Right hindlimb (tissue), 1 donor: ENCODE data around the gene PLAU.

Experiments
- DNase-seq: peaks from one replicate; pipeline ENCODE4 v3.0.0-alpha.2; 2018

Gene PLAU

DNA sequence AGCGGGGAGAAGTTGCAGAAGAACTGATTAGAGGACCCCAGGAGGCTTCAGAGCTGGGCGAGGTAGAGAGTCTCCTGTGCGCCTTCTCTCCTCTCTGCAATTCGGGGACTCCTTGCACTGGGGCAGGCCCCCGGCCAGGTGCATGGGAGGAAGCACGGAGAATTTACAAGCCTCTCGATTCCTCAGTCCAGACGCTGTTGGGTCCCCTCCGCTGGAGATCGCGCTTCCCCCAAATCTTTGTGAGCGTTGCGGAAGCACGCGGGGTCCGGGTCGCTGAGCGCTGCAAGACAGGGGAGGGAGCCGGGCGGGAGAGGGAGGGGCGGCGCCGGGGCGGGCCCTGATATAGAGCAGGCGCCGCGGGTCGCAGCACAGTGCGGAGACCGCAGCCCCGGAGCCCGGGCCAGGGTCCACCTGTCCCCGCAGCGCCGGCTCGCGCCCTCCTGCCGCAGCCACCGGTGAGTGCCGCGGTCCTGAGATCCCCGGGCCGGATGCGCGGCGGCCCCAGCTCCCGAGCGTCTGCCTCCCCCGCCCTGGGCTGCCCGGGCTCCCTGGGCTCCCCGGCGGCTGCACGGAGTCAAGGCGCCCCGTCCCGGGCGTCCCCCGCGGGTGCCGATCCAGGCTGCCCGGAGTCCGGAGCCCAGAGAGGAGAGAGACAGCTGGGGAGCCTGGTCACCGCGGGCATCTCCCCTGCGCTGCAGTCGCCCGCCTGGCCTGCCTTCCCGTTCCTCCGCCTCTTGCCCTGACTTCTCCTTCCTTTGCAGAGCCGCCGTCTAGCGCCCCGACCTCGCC, at the start of gene PLAU:
Gene PLAU (plus strand): TSS at position 369 of the 789 bp plus-strand sequence. CDS start 424 bp downstream, outside the sequence.
- peak; percentile 67 for DNase-seq

DNA sequence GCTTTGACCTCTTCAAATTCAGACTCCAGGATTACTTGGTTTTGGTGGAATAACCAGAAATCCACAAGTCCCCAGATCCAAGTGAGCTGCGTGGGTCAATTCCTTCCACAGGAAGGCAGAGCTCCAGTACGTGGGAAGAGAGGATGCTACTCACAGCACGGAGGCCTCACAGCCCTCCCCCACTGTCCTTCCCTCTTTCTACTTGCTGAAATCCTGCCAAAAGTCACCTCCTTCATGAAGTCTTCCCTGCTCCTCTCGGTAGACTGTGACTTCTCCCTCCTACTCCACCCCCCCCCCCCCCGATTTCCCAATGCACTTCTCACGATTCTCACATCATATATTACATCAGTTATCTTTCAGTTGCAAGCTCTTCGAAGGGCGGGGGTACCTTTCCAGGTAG, 48.9 kb upstream of the PLAU start:
- no peak for DNase-seq

DNA sequence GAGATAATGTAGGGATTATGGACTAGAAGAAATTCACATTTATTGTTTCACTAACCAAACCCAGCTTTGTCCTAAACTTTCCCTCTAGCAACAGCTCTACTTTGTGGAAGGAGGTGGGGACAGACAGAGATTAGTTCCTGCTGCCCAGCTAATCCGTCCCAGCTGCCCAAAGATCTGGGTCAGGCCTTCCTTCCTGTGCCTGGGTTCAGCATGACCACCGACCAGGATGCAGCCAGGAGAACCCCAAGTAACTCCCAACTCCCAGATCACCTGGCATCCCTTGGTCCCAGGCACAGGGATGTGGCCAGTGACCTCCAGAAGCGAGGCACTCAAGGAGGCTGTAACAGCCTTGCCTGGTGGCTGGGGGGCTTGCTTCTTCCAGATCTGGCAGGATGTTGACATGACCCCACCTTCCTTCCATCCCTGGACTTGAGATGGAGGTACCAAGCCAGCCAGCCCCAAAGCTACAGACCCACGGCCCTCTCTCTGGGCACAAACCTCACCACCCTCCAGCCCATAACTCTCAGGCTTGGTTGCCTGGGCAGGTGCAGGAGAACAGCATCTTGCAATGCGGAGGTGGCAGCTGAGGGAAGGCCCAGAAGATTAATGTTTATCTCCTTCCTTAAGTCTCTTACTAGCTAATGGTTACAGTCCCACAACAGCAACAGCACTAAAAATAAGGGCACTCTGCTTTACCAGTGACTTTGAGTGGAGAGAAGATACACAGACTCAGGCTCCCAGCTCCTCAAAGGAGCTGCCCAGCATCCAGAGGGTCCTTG, 47.7 kb upstream of the PLAU start:
- DNase-seq: no peak

DNA sequence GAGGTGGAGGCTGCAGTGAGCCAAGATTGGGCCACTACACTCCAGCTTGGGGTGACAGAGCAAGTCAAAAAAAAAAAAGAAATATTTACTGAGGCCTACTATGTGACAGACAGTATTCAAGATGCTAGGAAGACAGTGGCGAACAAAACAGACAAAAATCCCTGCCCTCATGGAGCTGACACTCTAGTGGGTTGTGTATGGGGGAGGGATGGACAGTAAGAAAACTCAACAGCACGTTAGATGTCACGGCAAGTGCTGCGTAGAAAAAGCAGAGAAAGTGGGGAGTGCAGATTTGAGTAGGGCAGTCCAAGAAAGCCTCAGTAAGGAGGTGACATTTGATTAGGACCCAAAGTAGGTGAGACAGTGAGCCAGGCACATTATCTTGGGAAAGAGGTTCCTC, 46.7 kb upstream of the PLAU start:
- DNase-seq: no peak

DNA sequence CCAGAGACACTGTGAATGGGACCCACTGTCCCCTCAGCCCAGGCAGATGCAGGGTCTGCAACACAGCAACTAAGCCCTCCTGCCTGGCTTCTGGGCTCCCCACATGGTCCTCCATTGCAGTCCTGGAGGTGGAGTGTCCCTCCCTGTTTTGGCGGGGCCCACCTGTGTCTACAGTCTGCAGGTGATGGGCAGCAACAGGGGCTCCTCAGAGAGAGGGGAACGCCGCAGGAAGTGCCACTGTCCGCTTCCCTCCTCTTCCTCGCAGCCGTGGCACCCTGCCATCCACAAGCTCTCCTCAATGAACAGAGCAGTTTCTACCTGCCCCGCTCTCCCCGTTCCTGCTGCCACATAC, 45.8 kb upstream of the PLAU start:
- DNase-seq: no peak

DNA sequence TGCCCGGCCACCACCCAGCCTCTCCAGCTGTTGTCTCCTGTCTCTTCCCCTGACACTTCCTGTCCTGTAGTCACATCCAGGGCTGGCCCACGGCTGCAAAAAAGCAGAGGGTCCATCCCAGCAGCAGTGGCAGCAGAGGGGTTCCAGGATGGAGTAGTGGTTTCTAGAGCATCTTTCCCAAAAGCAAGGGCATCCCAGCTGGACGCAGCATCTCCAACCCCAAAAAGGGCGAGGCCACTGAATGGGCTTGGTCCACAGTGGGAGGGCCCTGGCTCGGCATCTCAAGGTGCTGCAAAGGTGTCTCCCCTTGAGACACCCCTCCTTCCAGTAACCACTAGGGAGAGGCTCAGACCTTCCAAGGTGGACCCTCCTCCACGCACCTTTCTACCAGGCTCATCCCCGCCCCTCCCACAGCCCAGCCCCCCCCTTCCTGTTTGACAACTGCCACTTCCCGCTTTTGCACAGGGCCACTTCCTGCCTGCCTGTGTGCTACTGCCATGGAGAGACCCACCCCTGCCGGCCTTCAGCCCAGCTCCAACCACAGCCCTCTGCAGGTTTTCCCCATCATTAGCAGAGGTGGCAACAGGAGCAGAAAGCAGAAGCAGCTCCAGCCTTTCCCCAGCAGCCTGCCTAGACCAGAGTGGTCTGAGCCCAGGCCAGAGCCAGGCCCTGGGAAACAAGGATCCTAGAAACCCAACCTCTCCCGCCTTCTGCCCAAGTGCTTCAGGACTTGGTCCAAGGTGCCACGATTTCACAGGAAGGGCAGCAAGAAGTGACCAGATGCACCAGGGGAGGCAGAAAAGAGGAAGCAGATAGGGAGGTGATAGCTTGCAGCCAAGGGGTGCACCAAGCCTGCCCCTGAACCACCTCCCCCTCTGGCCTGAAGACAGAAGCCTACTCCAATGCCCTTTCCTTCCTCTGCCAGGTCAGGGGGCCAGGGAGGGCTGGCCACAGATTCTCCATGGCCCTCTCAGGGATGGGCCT, 45.2 kb upstream of the PLAU start:
- no peak for DNase-seq

DNA sequence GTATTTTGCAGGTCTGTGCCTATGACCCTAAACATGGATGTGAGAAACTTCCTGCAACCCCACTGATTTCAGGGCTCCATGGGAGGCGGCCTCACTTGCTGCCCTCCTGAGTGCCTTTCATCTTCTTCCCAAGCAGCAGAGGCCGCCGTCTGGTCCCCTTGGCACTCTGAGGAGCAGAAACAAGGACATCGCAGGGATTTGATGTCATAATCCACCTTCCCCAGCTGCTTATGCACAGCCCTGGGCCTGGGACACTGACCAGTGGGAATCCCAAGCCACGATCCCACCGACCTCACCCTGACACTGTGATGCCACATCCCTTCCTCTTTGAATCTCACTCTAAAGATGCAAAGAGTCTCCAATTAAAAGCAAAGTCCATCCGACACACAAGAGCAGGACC, 44.3 kb upstream of the PLAU start:
- DNase-seq: no peak

DNA sequence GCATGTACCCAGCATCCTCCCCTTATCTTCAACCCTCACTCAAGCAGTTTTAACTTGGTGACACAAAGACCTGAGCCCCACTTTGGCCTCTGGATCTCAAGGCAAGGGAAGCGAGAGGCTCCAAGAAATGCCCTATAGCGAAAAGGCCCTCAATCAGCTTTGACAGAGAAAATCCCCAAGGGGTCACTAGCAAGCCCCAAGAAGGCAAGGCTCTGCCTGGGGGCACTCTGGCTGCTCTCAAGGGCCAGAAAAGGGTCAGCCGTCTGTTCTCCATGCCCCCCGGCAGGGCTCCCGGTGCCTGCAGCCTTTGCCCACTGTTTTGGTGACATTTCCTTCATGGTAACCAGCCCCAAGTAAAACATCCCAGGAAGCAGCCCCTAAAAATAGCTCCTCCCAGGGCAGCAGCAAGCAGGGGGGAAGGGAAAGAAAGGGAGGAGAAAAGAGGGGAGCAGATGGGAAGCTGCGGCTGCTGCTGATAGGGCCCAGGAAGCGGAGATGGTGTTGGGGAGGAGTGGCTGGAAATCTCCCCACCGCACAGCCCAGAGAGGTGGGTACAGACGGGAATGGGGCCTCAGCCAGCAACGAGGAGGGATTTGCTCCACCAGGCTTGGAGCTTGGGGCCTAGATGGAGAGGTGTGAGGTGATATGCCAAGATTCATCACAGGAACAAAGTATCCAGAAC, 43.7 kb upstream of the PLAU start:
- no peak for DNase-seq

DNA sequence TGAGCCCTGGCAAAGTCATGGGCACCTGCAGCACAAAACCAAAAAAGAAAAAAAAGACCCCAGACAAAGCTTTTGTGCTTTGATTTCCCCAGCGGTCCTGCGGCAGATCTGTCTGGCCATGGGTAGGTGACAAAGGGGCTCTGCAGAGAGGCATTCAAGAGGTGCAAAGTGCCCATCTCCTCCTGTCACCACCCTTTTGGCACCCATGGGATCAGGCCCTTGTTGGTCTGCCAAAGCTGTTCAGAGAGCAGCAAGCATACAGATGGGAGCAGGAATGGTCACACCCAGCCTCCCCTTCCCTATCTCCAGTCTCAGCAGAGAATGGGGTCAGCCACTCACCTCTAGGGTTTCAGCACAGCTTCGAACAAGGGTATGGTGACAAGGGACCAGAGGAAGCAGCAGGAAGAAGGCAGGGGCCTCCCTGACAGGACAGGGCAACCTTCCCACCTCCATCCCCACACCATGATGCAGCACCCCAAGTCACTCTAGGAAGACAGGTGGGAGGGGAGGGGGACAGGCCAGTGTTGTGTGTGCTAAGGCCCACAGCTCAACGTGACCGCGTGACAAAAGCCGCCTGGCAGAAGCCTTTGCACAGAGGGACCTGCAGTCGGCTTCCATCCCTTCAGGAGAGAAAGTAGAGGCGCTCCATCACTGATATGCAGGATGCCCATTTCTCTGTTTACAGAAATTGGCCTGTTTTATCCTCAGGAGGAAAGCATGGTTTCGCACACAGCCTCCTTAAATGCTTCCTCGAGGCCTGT, 42.9 kb upstream of the PLAU start:
- no peak for DNase-seq

DNA sequence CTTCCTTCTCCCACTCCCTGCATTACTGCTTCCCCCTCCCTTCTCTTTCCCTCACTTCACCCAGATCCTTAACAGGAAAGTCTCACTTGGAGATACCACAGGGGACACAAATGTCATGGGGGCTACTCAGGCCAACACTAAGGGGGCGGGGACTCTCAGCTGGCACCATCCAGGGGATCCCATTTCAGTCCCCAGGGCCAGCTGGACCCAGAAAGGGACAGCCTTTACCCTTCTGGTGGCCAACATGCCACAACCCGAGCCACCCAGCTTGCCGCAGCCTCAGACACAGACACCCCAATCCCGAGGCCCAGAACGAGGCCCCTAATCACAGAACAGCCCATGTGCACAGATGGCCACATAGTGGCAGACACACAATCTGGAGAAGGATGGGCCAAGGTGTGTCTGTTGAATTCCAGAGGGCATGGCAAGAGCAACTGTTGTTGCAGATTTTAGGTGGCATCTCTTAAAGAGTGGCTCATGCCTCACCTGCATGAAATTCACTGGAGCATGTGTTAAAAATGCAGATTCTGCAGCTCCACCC, 42.2 kb upstream of the PLAU start:
- DNase-seq: no peak

DNA sequence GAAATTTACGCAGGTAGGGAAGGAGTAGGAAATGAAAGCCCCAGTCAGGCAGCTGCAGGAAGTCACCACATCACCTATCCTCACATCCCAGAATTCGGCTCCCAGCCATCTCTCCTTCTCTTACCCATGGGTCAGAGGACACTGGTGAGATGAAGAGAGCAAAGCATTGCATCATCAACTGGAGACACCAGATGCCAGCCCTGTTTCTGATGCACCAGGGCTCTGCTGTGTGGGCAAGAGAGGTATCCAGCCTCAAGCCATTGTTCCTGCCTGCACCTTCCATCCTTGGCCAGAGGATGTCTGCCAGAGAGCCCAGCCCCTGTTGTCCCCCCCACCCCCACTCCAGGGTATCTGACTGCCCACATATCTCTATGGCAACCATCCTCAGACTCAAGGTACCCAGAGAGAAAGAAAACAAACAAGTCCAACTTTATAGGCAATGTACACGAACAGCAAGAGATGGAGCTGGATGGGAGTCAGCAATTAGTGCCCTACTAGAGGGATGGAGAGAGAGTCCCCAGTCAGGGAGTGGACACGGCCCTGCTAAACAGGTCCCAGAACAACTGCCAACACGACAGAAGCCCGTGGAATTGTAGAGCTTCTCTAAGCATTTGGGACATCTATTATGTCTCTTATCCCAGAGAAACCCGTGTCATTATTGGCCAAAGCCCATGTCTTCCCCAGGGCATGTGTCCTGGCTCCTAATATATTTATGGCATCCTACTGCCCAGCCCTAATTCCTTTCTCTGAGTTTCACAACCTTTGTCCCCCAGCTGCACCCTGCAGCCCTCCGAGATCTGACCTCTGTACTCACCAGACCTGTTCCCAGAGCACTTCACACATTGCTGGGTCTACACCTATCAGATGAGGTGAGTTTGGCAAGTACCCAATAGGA, 39.4 kb upstream of the PLAU start:
- DNase-seq: no peak

DNA sequence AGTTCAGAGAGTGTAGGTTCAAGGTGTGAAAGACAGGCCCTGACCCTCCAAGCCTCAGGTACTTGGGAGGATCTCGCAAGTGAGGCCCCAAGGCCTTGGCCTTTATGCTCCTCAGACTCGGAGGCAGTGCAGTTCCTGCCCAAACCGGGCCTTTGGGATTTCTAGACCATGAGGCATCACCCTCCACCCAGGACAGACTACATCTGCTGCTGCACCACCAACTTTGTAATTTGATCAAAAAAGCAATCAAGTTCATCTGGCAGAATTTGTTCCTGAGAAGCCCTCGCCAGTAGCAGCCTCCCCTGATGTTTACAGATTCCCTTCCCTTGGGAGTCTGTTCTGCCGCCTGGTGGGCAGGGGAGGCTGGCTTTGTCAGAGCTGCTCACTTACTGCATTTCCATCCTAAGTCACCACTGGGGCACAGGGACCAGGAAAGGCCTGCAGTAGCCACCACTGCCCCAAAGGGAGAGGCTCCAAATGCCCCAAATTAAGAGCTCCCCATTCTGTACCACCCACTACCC, 38.7 kb upstream of the PLAU start:
- no peak for DNase-seq

DNA sequence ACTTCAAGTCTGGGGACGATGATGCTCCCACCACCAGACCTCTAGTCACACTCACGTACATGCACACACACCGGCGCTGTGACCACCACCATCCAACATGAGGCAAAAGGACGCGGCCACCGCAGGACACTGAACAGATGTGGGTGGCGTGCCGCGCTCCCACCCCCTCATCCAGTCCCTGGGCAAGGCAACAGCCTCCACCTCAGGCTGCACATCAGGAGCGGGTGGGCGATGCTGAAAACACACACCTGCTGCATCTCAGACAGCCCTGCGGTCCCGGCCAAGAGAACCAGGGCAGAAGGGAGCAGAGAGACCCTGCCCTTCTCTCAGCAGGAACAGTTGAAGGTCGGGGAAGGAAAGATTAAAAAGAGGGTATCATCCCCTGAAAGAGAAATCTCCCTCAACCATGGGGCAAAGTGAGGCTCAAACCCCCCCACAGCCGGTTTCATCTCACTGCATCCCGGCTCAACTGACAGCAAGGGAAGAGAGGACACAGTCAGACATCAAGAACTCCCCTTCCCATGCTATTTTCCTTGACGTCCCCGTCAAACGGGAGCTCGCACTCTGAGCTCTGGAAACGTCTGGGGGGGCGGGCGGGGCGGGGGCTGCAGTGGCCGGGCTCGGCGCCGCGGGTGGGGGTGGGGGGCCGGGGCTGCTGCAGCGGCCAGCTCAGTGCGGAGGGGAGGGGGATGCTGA, 37.6 kb upstream of the PLAU start:
- DNase-seq: no peak

DNA sequence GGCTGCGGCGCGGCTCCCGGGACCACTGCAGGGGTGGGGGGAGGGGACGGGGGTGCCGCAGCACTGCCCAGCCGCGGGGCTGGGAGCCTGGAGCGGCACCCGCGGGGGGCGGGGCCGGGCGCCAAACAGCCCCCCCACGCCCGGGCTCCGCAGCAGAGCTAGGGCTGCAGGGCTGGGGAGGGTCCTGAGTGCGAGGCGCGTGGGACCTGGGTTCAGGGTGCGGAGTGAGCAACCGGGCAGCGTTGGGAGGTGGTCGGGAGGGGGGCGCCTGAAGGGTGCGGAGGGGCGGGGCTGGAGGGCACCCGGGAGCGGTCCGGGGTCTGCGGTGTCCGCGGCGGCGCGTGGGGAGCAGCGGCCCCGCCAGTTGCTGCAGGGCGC, 37.1 kb upstream of the PLAU start:
- no peak for DNase-seq

DNA sequence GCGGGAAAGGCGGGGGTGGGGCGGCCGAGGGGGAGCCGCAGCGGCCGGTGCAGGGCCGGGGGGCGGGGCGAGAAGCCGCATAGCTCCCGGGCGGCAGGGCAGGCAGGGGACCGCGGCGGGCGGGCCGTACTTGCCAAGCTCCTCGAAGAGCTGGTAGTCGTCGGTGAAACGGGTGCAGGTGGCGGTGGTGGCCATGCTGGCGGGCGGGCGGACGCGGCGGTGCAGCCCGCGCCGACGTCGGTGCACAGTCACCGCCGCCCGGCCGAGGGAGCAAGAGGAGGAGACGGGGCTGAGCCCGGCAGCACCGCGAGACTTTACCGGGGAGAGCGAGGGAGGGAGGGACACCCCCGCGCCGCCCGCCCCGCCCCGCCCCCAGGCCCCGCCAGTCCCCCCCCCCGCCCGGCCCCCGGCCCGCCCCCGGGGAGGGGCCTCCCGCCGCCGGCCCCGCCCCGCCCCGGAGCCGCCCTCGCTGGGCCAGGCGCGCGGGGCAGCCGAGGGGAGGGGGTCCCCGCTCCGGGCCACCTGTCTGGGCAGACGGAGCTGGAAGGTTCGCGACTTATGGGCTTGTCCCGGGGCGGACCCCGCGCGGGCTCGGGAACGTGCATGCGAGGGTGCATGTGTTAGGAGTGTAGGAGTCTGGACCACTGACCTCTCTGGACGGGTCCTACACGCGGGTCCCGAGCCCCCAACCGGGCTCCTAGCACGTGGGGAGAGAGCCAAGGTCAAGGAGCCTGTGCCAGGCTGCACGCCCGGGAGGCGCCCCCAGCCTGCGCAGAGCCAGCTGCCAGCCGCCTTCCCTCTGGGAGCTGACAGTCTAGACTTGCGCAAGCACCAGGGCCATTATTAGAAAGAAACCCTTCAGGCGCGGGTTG, 36.4 kb upstream of the PLAU start, which contains the start of gene CAMK2G:
Gene CAMK2G (minus strand): TSS at position 289 of the 872 bp plus-strand sequence. CDS start 94 bp downstream, at position 195.
- DNase-seq: peak; percentile 91

DNA sequence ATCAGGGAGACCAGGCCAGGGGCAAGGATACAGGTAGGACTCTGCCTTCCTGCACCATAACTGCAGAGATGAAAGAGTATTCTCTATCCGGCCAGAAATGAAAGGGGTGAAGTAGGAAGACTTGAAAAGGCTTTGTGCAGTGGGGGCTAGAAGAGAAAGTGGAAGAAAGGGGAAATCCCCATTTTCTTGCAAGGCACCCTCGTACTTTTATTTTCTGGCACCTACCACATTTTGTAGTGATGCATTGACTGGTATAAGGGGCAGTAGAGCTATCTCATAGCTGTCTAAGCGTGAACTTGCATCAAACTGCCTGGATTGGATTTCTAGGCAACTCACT, 35.8 kb upstream of the PLAU start:
- no peak for DNase-seq

DNA sequence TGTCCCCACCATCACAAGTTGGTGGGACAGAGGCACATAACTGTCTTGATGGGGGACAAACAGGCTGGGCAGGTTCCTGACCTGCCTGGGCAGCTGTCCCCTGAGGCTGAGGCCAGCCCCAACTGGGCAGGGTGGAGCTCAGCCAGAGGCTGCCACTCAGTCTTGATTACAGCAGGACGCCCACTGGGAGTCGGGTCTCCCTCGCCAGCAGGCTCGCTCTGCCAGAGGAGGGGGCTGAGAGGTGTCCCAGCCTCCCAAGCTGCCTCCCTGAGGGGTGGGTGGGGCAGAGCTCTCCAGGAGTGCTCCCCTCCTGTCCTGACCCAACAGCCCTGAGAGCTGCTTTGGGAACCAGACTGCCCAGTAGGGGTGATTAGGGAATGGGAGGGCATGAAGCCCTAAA, 34.8 kb upstream of the PLAU start:
- DNase-seq: no peak

DNA sequence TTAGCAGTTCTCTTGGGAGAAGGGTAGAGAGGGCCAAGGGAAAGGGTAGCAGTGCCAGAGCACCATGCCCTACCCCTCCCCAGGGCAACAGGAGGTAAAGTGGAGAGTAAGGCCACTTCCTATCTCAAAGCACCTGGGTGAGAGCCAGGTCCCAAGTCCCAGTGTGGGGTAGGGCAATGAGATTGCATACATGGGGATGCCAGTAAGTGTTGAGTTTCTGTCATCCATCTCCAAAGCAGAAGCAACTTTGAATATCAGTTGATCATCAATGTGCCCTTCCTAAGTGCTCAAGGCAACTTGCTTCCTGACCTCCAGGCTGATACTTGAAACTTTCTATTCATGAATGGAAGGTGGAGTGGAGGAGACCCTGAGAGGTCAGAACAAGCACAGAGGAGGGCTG, 34.4 kb upstream of the PLAU start:
- DNase-seq: no peak

DNA sequence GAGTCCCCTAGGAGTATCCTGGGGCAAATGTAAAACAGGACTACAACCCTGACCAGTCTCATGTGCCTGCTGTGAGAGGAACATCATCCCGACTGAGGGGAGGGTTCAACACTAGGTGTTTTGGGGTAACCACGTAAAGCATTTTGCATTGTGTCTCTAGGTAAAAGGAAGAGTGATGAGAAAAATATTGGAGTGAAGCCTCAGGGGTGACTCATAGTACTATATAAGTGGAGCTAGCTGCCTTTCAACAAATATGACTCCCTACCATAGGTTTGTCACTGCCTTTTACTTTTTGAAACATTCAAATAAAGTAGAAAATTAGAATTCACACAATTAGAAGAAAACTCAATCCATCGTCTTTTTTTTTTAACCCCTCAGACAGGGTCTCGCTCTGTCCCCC, 34.0 kb upstream of the PLAU start:
- no peak for DNase-seq
